IMR-90 (cell line): ENCODE measurements around the gene CECR2.

Source experiments
- CEBPB ChIP-seq: IDR thresholded peaks from 2 replicates; pipeline ENCODE4 v1.6.1; 2012; ENCODE audit warnings: low read depth, low read length, improper control_type of control experiment
- MAFK ChIP-seq: IDR thresholded peaks from 2 replicates; pipeline ENCODE4 v1.6.1; 2012; ENCODE audit warnings: low read depth, low read length, improper control_type of control experiment
- NFE2L2 ChIP-seq: fragments of 150-350 bp; IDR thresholded peaks from 2 replicates; pipeline ENCODE4 v1.6.1; 2016; ENCODE audit warnings: low read depth, mild to moderate bottlenecking, low read length
- POLR2A ChIP-seq: IDR thresholded peaks from 2 replicates; pipeline ENCODE4 v1.6.1; 2012; ENCODE audit warnings: mild to moderate bottlenecking, low read depth, low read length
- RAD21 ChIP-seq: IDR thresholded peaks from 2 replicates; pipeline ENCODE4 v1.6.1; 2012; ENCODE audit warnings: low read length, improper control_type of control experiment
- TF ChIP-seq, protein P1 (sequence below): conservative IDR thresholded peaks from 2 replicates; pipeline ENCODE4 v1.5.1; 2012; ENCODE audit warnings: mild to moderate bottlenecking, low read depth, low read length, improper control_type of control experiment

DNA sequence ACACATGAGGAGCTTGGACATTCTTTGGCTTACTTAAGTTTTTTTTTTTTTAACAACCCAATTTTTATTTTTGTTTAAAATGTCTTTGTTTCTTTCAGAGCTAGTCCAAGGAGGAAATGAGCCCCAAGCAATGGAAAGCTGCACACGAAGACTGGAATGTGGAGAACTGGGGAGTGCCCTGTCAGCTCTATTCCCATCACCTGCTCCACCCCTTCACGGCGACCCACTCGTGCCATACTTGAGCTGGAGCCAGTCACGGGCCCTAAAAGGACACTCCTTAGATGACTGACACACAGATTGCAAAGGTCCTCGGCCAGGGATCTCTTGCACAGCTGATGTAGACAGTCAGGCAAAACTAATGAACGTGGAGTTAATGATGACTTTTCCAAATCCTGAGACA lies 183.5 kb downstream of the CECR2 start:
- TF ChIP-seq RAD21 (no peak), POLR2A (no peak), CEBPB (no peak), MAFK (no peak), NFE2L2 (no peak)
- TF ChIP-seq, protein P1, sequence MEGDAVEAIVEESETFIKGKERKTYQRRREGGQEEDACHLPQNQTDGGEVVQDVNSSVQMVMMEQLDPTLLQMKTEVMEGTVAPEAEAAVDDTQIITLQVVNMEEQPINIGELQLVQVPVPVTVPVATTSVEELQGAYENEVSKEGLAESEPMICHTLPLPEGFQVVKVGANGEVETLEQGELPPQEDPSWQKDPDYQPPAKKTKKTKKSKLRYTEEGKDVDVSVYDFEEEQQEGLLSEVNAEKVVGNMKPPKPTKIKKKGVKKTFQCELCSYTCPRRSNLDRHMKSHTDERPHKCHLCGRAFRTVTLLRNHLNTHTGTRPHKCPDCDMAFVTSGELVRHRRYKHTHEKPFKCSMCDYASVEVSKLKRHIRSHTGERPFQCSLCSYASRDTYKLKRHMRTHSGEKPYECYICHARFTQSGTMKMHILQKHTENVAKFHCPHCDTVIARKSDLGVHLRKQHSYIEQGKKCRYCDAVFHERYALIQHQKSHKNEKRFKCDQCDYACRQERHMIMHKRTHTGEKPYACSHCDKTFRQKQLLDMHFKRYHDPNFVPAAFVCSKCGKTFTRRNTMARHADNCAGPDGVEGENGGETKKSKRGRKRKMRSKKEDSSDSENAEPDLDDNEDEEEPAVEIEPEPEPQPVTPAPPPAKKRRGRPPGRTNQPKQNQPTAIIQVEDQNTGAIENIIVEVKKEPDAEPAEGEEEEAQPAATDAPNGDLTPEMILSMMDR, result no peak
